ENCODE data around the gene ZDHHC18.
A peak's percentile ranks its signal among the peaks of the same experiment; 100 is the strongest.

The ZDHHC18 gene

GRCh38 chr1:26824731-26825130 lies 1.8 kb upstream of the ZDHHC18 start:
- DNase-seq (ENCODE audit: low read depth in 1 of 2, low spot score in 1 of 2): no peak
- H3K27ac ChIP-seq (replicated peaks): no peak overlapping the region
- no peaks in the 10 kb centered on the region for H3K27me3 ChIP-seq (ENCODE audit: insufficient read depth, poor library complexity, severe bottlenecking)
- TF ChIP-seq CTCF (IDR thresholded peaks at IDR 0.05; ENCODE audit: insufficient read depth, low read length): no peak
- TF ChIP-seq REST (IDR thresholded peaks at IDR 0.05; ENCODE audit: insufficient replicate concordance, low read depth): no peak
- TF ChIP-seq SPI1 (IDR thresholded peaks at IDR 0.05; ENCODE audit: borderline replicate concordance, low read depth): no peak
- no peak for TF ChIP-seq GABPA (IDR thresholded peaks at IDR 0.05; ENCODE audit: low read depth)
- no peak for TF ChIP-seq POLR2AphosphoS5 (IDR thresholded peaks at IDR 0.05; ENCODE audit: low read depth)
- H3K4me3 ChIP-seq (replicated peaks; ENCODE audit: insufficient read depth, low read length): no peak overlapping the region

- Histone ChIP-seq H3K27ac (replicated peaks) (no peak overlapping the region), H3K27me3 (ENCODE audit: insufficient read depth, poor library complexity, severe bottlenecking) (no peaks in the 10 kb centered on the region), H3K4me3 (replicated peaks; ENCODE audit: insufficient read depth, low read length) (peak overlapping the region; percentile 78)
- no peak for TF ChIP-seq REST (IDR thresholded peaks at IDR 0.05; ENCODE audit: insufficient replicate concordance, low read depth)
- TF ChIP-seq SPI1 (IDR thresholded peaks at IDR 0.05; ENCODE audit: borderline replicate concordance, low read depth): no peak
- no peak for TF ChIP-seq CTCF (IDR thresholded peaks at IDR 0.05; ENCODE audit: insufficient read depth, low read length)
- no peak for DNase-seq (ENCODE audit: low read depth in 1 of 2, low spot score in 1 of 2)
These were observed 667 bp downstream of the ZDHHC18 start for GRCh38 chr1:26827106-26827604.

GRCh38 chr1:26827663-26828062 lies 1.2 kb downstream of the ZDHHC18 start:
- no peak overlapping the region for H3K27ac ChIP-seq (replicated peaks)
- no peak for TF ChIP-seq CTCF (IDR thresholded peaks at IDR 0.05; ENCODE audit: insufficient read depth, low read length)
- no peak for TF ChIP-seq SPI1 (IDR thresholded peaks at IDR 0.05; ENCODE audit: borderline replicate concordance, low read depth)
- TF ChIP-seq GABPA (IDR thresholded peaks at IDR 0.05; ENCODE audit: low read depth): no peak
- no peak for TF ChIP-seq POLR2AphosphoS5 (IDR thresholded peaks at IDR 0.05; ENCODE audit: low read depth)
- TF ChIP-seq REST (IDR thresholded peaks at IDR 0.05; ENCODE audit: insufficient replicate concordance, low read depth): no peak
- no peaks in the 10 kb centered on the region for H3K27me3 ChIP-seq (ENCODE audit: insufficient read depth, poor library complexity, severe bottlenecking)
- peak overlapping the region; percentile 78 for H3K4me3 ChIP-seq (replicated peaks; ENCODE audit: insufficient read depth, low read length)
- no peak for DNase-seq (ENCODE audit: low read depth in 1 of 2, low spot score in 1 of 2)

All from HL-60 (cell line).